Esophagus muscularis mucosa (tissue), 4 donors: ENCODE results near the gene KRT222. TPM values are rescaled to one million over a fixed set of nuclear protein-coding genes. Genes with fewer than 3 reads are reported as not detected.

Experiments used
- DNase-seq: peaks from one replicate; pipeline ENCODE4 v3.0.0-alpha.2; 2017; ENCODE audit errors: extremely low spot score
- H3K27ac ChIP-seq, 4 donors: fragments of 200-600 bp; sonication (generic); replicated peaks in 1 of 4; 1 replicate in 3 of 4; 2 replicates in 1 of 4; pipeline ENCODE4 v1.5.1; 2016 to 2019; ENCODE audit warnings: mild to moderate bottlenecking in 1 of 4
- H3K27me3 ChIP-seq, 4 donors: fragments of 200-600 bp; sonication (generic); one replicate each; pipeline versions ENCODE4 v1.5.1 to v1.6.0; 2016 to 2019
- H3K36me3 ChIP-seq, 4 donors: fragments of 200-600 bp; sonication (generic); one replicate each; pipeline ENCODE4 v1.5.1; 2016 to 2019
- H3K4me1 ChIP-seq, 4 donors: fragments of 200-600 bp; sonication (generic); one replicate each; pipeline ENCODE4 v1.5.1; 2016 to 2019
- H3K4me3 ChIP-seq, 4 donors: fragments of 200-600 bp; sonication (generic); 1 replicate in 2 of 4; 2 replicates in 2 of 4; pipeline ENCODE4 v1.5.1; 2016 to 2019; ENCODE audit warnings: mild to moderate bottlenecking in 4 of 4, moderate library complexity in 1 of 4
- H3K9me3 ChIP-seq, 4 donors: fragments of 200-600 bp; sonication (generic); 1 replicate in 3 of 4; 2 replicates in 1 of 4; pipeline ENCODE4 v1.5.1; 2016 to 2019
- CTCF ChIP-seq, 3 experiments: fragments of 200-600 bp in 2 of 3; fragments of 450-650 bp in 1 of 3; sonication (generic) in 2 of 3; IDR thresholded peaks; one replicate each; pipeline ENCODE4 v1.5.1; 2017 to 2019; ENCODE audit warnings: antibody characterized with exemption in 3 of 3, mild to moderate bottlenecking in 2 of 3, moderate library complexity in 1 of 3
- EP300 ChIP-seq: sonication (generic); formaldehyde crosslinking; IDR thresholded peaks from one replicate; pipeline ENCODE4 v1.6.1; 2017; ENCODE audit warnings: antibody characterized with exemption
- POLR2A ChIP-seq: fragments of 450-650 bp; IDR thresholded peaks from one replicate; pipeline ENCODE4 v1.6.1; 2017; ENCODE audit warnings: antibody characterized with exemption, moderate library complexity, mild to moderate bottlenecking, low read depth
- POLR2AphosphoS5 ChIP-seq, 2 donors: sonication (generic); formaldehyde crosslinking; IDR thresholded peaks; one replicate each; pipeline ENCODE4 v1.6.1; 2017; ENCODE audit warnings: antibody characterized with exemption in 2 of 2
- WGBS: methylation state at CpG from one replicate; pipeline ENCODE4 v1.1.5; 2018; 5-methylcytosine and 5-hydroxymethylcytosine counted together
- intact Hi-C: fragments of 100-400 bp; cut with DNase I; formaldehyde crosslinking; loops from one replicate; pipeline ENCODE4 v1.15.1; 2023
- total RNA-seq, 4 donors: library from RNA; depleted of rRNA; stranded (reverse); fragments of >200 nt; gene quantifications; one replicate each; pipeline versions ENCODE4 v1.1.0 to v1.2.1, GENCODE V29; 2016

KRT222 gene
- total RNA-seq, 4 donors from 2014 or later = 0.97 to 3.0 (median 2.7) TPM

GRCh38 chr17:40666331-40666730 is 1.4 kb upstream of the KRT222 start:
- no peak for DNase-seq
- intact Hi-C loops = no loop called here
- Histone ChIP-seq H3K27me3 (peaks cover 0 to 31% (median 0%) of the 10 kb centered on the region in 4 donors), H3K4me1 (peaks cover 0 to 3% (median 0%) of the 10 kb centered on the region in 4 donors), H3K27ac (no peak overlapping the region), H3K36me3 (no peaks in the 10 kb centered on the region), H3K4me3 (no peak overlapping the region), H3K9me3 (no peaks in the 10 kb centered on the region)
- no peak for TF ChIP-seq CTCF (IDR thresholded peaks at IDR 0.05)
- no peak for TF ChIP-seq POLR2AphosphoS5 (IDR thresholded peaks at IDR 0.05)
- TF ChIP-seq EP300 = no peak
- no peak for TF ChIP-seq POLR2A

GRCh38 chr17:40663252-40663651 is 1.7 kb downstream of the KRT222 start:
- 89% methylated on average over 3 of the region's 3 CpGs for WGBS
- peaks cover 0 to 3% (median 0%) of the 10 kb centered on the region in 4 donors for H3K4me1 ChIP-seq
- no peak overlapping the region for H3K27ac ChIP-seq

GRCh38 chr17:40659911-40660310 is 5.1 kb downstream of the KRT222 start:
- Histone ChIP-seq H3K27ac (no peak overlapping the region), H3K27me3 (peaks cover 0 to 6% (median 0%) of the 10 kb centered on the region in 4 donors), H3K36me3 (no peaks in the 10 kb centered on the region), H3K4me1 (peaks cover 0 to under 1% (median 0%) of the 10 kb centered on the region in 4 donors), H3K4me3 (no peak overlapping the region), H3K9me3 (no peaks in the 10 kb centered on the region)
- intact Hi-C loops = no loop called here
- DNase-seq = no peak
- WGBS = 88% methylated on average over 7 of the region's 7 CpGs
- TF ChIP-seq EP300 = no peak
- no peak for TF ChIP-seq POLR2AphosphoS5 (IDR thresholded peaks at IDR 0.05)
- no peak for TF ChIP-seq CTCF (IDR thresholded peaks at IDR 0.05)
- TF ChIP-seq POLR2A = no peak

More at GRCh38 chr17:40663252-40663651, 1.7 kb downstream of the KRT222 start:
- Histone ChIP-seq H3K9me3 (no peaks in the 10 kb centered on the region), H3K36me3 (no peaks in the 10 kb centered on the region), H3K27me3 (peaks cover 0 to 31% (median 0%) of the 10 kb centered on the region in 4 donors), H3K4me3 (no peak overlapping the region)
- intact Hi-C loops = no loop called here
- DNase-seq = no peak
- TF ChIP-seq EP300 (no peak), POLR2AphosphoS5 (IDR thresholded peaks at IDR 0.05) (no peak), POLR2A (no peak)

GRCh38 chr17:40658396-40658795 is 6.6 kb downstream of the KRT222 start:
- no peaks in the 10 kb centered on the region for H3K36me3 ChIP-seq
- H3K4me1 ChIP-seq = peaks cover 0 to 4% (median 4%) of the 10 kb centered on the region in 4 donors
- H3K4me3 ChIP-seq = no peak overlapping the region
- DNase-seq = no peak
- no peak for TF ChIP-seq POLR2A
- TF ChIP-seq EP300 = no peak
- no peak for TF ChIP-seq POLR2AphosphoS5 (IDR thresholded peaks at IDR 0.05)
- no peak for TF ChIP-seq CTCF (IDR thresholded peaks at IDR 0.05)
- intact Hi-C loops = no loop called here
- H3K9me3 ChIP-seq = no peaks in the 10 kb centered on the region
- H3K27ac ChIP-seq = no peak overlapping the region
- peaks cover 0 to 3% (median 0%) of the 10 kb centered on the region in 4 donors for H3K27me3 ChIP-seq

- H3K9me3 ChIP-seq = no peaks in the 10 kb centered on the region
- WGBS = 79% methylated on average over 5 of the region's 5 CpGs
Observed at GRCh38 chr17:40651939-40652338, 13.0 kb downstream of the KRT222 start.

More at GRCh38 chr17:40651939-40652338, 13.0 kb downstream of the KRT222 start:
- Histone ChIP-seq H3K36me3 (no peaks in the 10 kb centered on the region), H3K4me3 (no peak overlapping the region), H3K27me3 (no peaks in the 10 kb centered on the region), H3K4me1 (peaks cover 9 to 23% (median 18%) of the 10 kb centered on the region in 4 donors), H3K27ac (peak overlapping the region in 1 of 4 donors; percentile 10)
- DNase-seq = no peak
- intact Hi-C loops = no loop called here
- TF ChIP-seq EP300 = no peak
- TF ChIP-seq POLR2AphosphoS5 (IDR thresholded peaks at IDR 0.05) = no peak
- TF ChIP-seq CTCF (IDR thresholded peaks at IDR 0.05) = no peak
- no peak for TF ChIP-seq POLR2A
